Measurements from ENCODE around the gene ANG. TPM values are rescaled to one million over a fixed set of nuclear protein-coding genes. Genes with fewer than 3 reads are reported as not detected.

Gene ANG
- polyA plus RNA-seq, 1 of the 3 experiments (the other 2 are of a cell fraction): 3.6 TPM

DNA sequence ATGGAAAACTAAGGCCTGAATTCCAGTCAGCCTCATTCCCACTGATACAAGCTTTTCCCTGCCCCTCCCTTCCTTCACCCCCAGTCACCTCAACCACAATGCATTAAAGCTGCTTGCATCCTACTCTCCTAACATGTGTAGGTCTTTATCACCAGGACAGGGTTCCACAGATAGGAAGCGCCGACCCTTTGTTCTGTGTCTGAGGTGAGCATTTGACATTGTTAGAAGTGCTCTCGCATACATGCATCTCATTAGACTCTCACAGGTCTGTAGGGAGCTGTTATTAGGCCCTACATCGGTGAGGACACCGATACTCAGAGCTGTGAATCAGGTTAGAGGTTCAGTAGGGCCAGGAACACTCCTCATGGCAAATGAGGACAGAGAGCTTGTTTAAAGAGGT, 43.9 kb downstream of the ANG start:
- DNase-seq: no peak
- Histone ChIP-seq H3K27me3 (ENCODE audit: insufficient read depth) (peaks cover 8% of the 10 kb centered on the region; the same call in 1 of the 2 replicates), H2AFZ (ENCODE audit: low read depth) (no peak overlapping the region), H3K36me3 (replicated peaks in 1 of 2; ENCODE audit: control insufficient read depth in 1 of 2, insufficient read depth in 2 of 2, low read length in 1 of 2) (no peaks in the 10 kb centered on the region), H3K9me2 (no peaks in the 10 kb centered on the region), H3K79me2 (ENCODE audit: insufficient read depth) (no peaks in the 10 kb centered on the region), H3K4me2 (no peak overlapping the region), H3K4me1 (ENCODE audit: control insufficient read depth in 1 of 2, insufficient read depth in 2 of 2, low read depth in 1 of 2, low read length in 1 of 2) (no peaks in the 10 kb centered on the region), H3K9ac (no peak overlapping the region), H3K27ac (ENCODE audit: low read depth in 2 of 2, low read length in 1 of 2) (no peak overlapping the region), H3K9me3 (no peaks in the 10 kb centered on the region), H3K4me3 (ENCODE audit: low read depth in 2 of 2, low read length in 1 of 2) (no peak overlapping the region), H4K20me1 (ENCODE audit: insufficient read depth) (no peaks in the 10 kb centered on the region), H3F3A (replicated peaks; ENCODE audit: insufficient read depth) (no peaks in the 10 kb centered on the region)
- CTCF ChIA-PET: interaction anchor here (1.0 kb wide), 1 partner anchor 238 kb away, joined by 3 read pairs; no protein-coding TSS in a partner anchor
- TF ChIP-seq, protein P1, sequence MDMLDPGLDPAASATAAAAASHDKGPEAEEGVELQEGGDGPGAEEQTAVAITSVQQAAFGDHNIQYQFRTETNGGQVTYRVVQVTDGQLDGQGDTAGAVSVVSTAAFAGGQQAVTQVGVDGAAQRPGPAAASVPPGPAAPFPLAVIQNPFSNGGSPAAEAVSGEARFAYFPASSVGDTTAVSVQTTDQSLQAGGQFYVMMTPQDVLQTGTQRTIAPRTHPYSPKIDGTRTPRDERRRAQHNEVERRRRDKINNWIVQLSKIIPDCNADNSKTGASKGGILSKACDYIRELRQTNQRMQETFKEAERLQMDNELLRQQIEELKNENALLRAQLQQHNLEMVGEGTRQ (IDR thresholded peaks at IDR 0.05; ENCODE audit: borderline replicate concordance, low read depth, low read length): no peak
- TF ChIP-seq RFX5 (IDR thresholded peaks at IDR 0.05; ENCODE audit: low read length): no peak
- no peak for TF ChIP-seq SMC3 (IDR thresholded peaks at IDR 0.05; ENCODE audit: low read depth, low read length)
- TF ChIP-seq MEF2A (IDR thresholded peaks at IDR 0.05; ENCODE audit: borderline replicate concordance, low read depth): no peak
- TF ChIP-seq TCF12 (IDR thresholded peaks at IDR 0.05): no peak
- TF ChIP-seq NFIC (IDR thresholded peaks at IDR 0.05; ENCODE audit: borderline replicate concordance): no peak
- TF ChIP-seq GATA2 (CRISPR knock-in tag; IDR thresholded peaks at IDR 0.05): no peak
- 10% methylated on average over 5 of the region's 5 CpGs for WGBS (ENCODE audit: low lambda C conversion rate)
- POLR2A ChIA-PET: no interaction called here

DNA sequence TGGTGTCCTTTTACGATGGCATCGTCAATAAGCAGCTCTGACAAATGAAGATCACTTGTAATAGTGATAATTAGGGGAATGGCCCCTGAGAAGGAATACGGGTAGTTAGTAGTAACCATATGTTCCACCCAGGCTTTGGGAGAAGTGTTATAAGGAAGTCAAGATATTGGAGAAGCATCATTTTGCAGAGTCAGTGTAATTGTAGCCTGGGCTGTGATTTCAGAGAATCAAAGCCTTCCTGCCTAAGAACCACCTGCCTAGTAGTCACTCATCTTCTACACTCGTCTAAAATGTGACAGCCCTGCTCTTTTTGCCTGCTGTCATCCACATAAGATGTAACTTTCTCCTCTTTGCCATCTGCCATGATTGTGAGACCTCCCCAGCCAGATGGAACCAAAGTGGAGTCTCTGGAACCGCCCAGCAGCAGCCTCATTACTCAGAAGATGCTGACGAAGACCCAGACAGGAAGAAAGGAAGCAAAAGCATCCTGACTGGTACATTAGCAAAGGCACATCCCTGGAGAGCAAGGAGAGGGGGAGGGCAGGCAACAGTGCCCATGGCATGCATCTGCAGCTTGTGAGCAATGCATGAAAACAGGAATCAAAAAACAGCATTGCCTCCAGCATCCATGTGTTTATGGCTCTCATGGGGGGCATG, 44.5 kb downstream of the ANG start:
- CTCF ChIA-PET: no interaction called here
- no peak for DNase-seq
- H2AFZ ChIP-seq (ENCODE audit: low read depth): no peak overlapping the region

DNA sequence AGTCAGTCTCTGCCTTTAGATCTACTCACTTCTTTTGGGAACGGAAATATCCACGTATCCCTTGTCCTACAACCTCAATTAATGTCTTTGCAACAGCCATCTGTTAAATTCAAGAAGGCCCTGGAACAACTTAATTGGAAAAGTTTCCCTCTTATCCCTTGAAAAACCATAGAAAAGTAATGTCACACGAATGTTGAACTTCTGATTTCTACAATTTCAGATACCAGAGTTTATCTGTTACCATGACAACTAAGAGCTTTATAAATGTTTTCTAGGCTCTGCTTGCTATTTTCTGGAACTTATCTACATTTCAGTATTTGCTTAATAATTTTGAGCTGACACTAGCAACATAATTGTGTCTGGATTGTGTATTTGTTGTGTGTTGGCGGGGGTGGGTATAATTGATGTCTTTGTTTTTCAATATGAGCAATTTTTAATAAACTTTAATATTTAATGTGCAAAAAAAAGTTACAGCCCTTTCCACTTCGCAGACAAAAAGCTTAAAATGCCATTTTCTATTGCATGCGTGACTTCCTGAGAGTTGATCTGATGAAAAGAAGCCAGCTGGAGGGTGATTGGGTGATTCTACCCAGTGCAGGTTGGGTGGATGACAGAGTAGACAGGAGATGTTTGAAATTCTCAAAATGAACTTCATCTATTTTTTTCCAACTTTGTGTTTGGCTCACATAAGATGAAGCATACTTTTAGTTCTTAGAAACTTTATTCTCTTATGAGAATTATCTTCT, 45.3 kb downstream of the ANG start:
- POLR2A ChIA-PET: no interaction called here
- TF ChIP-seq USF1 (IDR thresholded peaks at IDR 0.05; ENCODE audit: borderline replicate concordance, low read depth): no peak
- TF ChIP-seq CHD2 (IDR thresholded peaks at IDR 0.05; ENCODE audit: low read length, partially characterized antibody): no peak
- TF ChIP-seq REST (IDR thresholded peaks at IDR 0.05; ENCODE audit: low read depth, low read length): no peak
- no peak for TF ChIP-seq EZH2phosphoT487 (IDR thresholded peaks at IDR 0.05; ENCODE audit: borderline replicate concordance, low read depth)
- TF ChIP-seq RXRA (IDR thresholded peaks at IDR 0.05; ENCODE audit: borderline replicate concordance, low read depth): no peak
- no peak for TF ChIP-seq GATA2 (CRISPR knock-in tag; IDR thresholded peaks at IDR 0.05)

More for the DNA sequence above, 44.5 kb downstream of the ANG start:
- POLR2A ChIA-PET: no interaction called here
- no peaks in the 10 kb centered on the region for H3K4me1 ChIP-seq (ENCODE audit: control insufficient read depth in 1 of 2, insufficient read depth in 2 of 2, low read depth in 1 of 2, low read length in 1 of 2)
- H4K20me1 ChIP-seq (ENCODE audit: insufficient read depth): no peaks in the 10 kb centered on the region
- H3F3A ChIP-seq (replicated peaks; ENCODE audit: insufficient read depth): no peaks in the 10 kb centered on the region
- no peak overlapping the region for H3K4me2 ChIP-seq
- H3K36me3 ChIP-seq (replicated peaks in 1 of 2; ENCODE audit: control insufficient read depth in 1 of 2, insufficient read depth in 2 of 2, low read length in 1 of 2): no peaks in the 10 kb centered on the region
- no peak overlapping the region for H3K9ac ChIP-seq
- no peaks in the 10 kb centered on the region for H3K79me2 ChIP-seq (ENCODE audit: insufficient read depth)
- no peak overlapping the region for H3K4me3 ChIP-seq (ENCODE audit: low read depth in 2 of 2, low read length in 1 of 2)
- H3K27ac ChIP-seq (ENCODE audit: low read depth in 2 of 2, low read length in 1 of 2): no peak overlapping the region
- no peaks in the 10 kb centered on the region for H3K9me3 ChIP-seq
- TF ChIP-seq FOSL2 (IDR thresholded peaks at IDR 0.05; ENCODE audit: borderline replicate concordance, low read depth) (no peak), FOXJ3 (CRISPR knock-in tag; IDR thresholded peaks at IDR 0.05) (no peak), EP300 (IDR thresholded peaks at IDR 0.05; ENCODE audit: borderline replicate concordance in 1 of 2, low read depth in 1 of 2, low read length in 1 of 2) (no peak)
- 6% methylated on average over 6 of the region's 6 CpGs for WGBS (ENCODE audit: low lambda C conversion rate)
- H3K27me3 ChIP-seq (ENCODE audit: insufficient read depth): peaks cover 8% of the 10 kb centered on the region; the same call in 1 of the 2 replicates
- H3K9me2 ChIP-seq: no peaks in the 10 kb centered on the region

More for the DNA sequence above, 45.3 kb downstream of the ANG start:
- H3K9me3 ChIP-seq: no peaks in the 10 kb centered on the region
- CTCF ChIA-PET: no interaction called here
- no peak overlapping the region for H3K27ac ChIP-seq (ENCODE audit: low read depth in 2 of 2, low read length in 1 of 2)
- no peaks in the 10 kb centered on the region for H3K9me2 ChIP-seq
- no peak overlapping the region for H3K4me2 ChIP-seq
- H3K27me3 ChIP-seq (ENCODE audit: insufficient read depth): peaks cover 8% of the 10 kb centered on the region; the same call in 1 of the 2 replicates
- DNase-seq: no peak
- no peak overlapping the region for H2AFZ ChIP-seq (ENCODE audit: low read depth)
- no peaks in the 10 kb centered on the region for H4K20me1 ChIP-seq (ENCODE audit: insufficient read depth)
- H3K79me2 ChIP-seq (ENCODE audit: insufficient read depth): no peaks in the 10 kb centered on the region
- H3F3A ChIP-seq (replicated peaks; ENCODE audit: insufficient read depth): no peaks in the 10 kb centered on the region
- H3K4me3 ChIP-seq (ENCODE audit: low read depth in 2 of 2, low read length in 1 of 2): no peak overlapping the region
- H3K36me3 ChIP-seq (replicated peaks in 1 of 2; ENCODE audit: control insufficient read depth in 1 of 2, insufficient read depth in 2 of 2, low read length in 1 of 2): no peaks in the 10 kb centered on the region
- no peak overlapping the region for H3K9ac ChIP-seq
- no peaks in the 10 kb centered on the region for H3K4me1 ChIP-seq (ENCODE audit: control insufficient read depth in 1 of 2, insufficient read depth in 2 of 2, low read depth in 1 of 2, low read length in 1 of 2)
- 3% methylated on average over 6 of the region's 6 CpGs for WGBS (ENCODE audit: low lambda C conversion rate)

Measured in SK-N-SH (cell line).